Pancreas (tissue), 10 donors: ENCODE results near the gene AREG. TPM values are rescaled to one million over a fixed set of nuclear protein-coding genes. Genes with fewer than 3 reads are reported as not detected.

Experiments
- ATAC-seq, 4 donors: fragments of 200-7000 bp; cut with Tn5 transposase; one replicate each; pipeline versions ENCODE4 v1.8.0 to v1.9.1; 2020; ENCODE audit warnings: mild to moderate bottlenecking in 4 of 4, moderate library complexity in 4 of 4
- DNase-seq, 6 donors: peaks; one replicate each; pipeline ENCODE4 v3.0.0-alpha.2; 2020
- FAIRE-seq: peaks from 2 replicates; lab custom pipeline; 2012; peaks lifted over from hg19 to GRCh38; lab: Jason Lieb, UNC
- H3K27ac ChIP-seq, 4 donors: fragments of 200-600 bp; sonication (generic); 1 replicate in 3 of 4; 2 replicates in 1 of 4; pipeline versions ENCODE4 v1.5.0 to v1.8.0; 2020
- H3K27me3 ChIP-seq, 4 donors: fragments of 200-600 bp; one replicate each; pipeline ENCODE4 v1.8.0; 2021
- H3K36me3 ChIP-seq, 3 donors: fragments of 200-600 bp; sonication (generic) in 1 of 3; one replicate each; pipeline versions ENCODE4 v1.5.0 to v1.8.0; 2020 to 2021
- H3K4me1 ChIP-seq, 3 donors: fragments of 200-600 bp; one replicate each; pipeline ENCODE4 v1.8.0; 2021
- H3K4me3 ChIP-seq, 4 donors: fragments of 200-600 bp; sonication (generic) in 2 of 4; one replicate each; pipeline versions ENCODE4 v1.5.0 to v1.8.0; 2020 to 2021
- H3K9me3 ChIP-seq, 4 donors: fragments of 200-600 bp; one replicate each; pipeline ENCODE4 v1.8.0; 2021
- WGBS, 2 donors: extraction: QIAGEN DNeasy Blood & Tissue Kit; methylation state at CpG; one replicate each; pipeline ENCODE4 v1.1.7; 2013; 5-methylcytosine and 5-hydroxymethylcytosine counted together
- intact Hi-C, 3 donors: fragments of 100-400 bp; cut with DNase I; formaldehyde crosslinking; loops; one replicate each; pipeline versions ENCODE4 v1.11.1 to v1.14.2; 2022
- polyA plus RNA-seq, 2 donors: library from polyadenylated mRNA; stranded (reverse); fragments of 200-250 nt; gene quantifications; one replicate each; pipeline ENCODE4 v1.2.3, GENCODE V29; 2013
- total RNA-seq, 6 donors: library from RNA; stranded (reverse); fragmentation: NEBNext Ultra II Directional in 4 of 6; extraction: Animal tissue kit (Norgen Biotek cat#: 25700) in 4 of 6; gene quantifications; one replicate each; pipeline versions ENCODE4 v1.2.1 to v1.2.4, GENCODE V29; 2021 to 2023
- TF ChIP-seq, protein P1 (sequence below), 4 donors: fragments of 200-600 bp; sonication (generic) in 3 of 4; IDR thresholded peaks; one replicate each; pipeline versions ENCODE4 v1.5.0 to v1.8.0; 2021; ENCODE audit warnings: antibody characterized with exemption in 4 of 4
- donor health status: healthy with polysubstance abuse.
- donor health status: DM: no; HTN: no; CAD: no; lungs with moderate emphysema.
- donor health status: DM: no; HTN: no; CAD: no.
- donor health status: control.
- donor health status: control.
- donor health status: Bipolar disorder and iron deficiency.
- donor health status: DM: yes; HTN: yes; CAD: no.
- donor health status: DM: no; HTN: no; CAD: no.
- donor health status: DM: no; HTN: no; CAD: no.
- donor health status: DM: yes; HTN: yes; CAD: no.

AREG gene
- total and polyA plus RNA-seq, 8 donors, result 0.12 to 1.4 (median 0.52) TPM

DNA sequence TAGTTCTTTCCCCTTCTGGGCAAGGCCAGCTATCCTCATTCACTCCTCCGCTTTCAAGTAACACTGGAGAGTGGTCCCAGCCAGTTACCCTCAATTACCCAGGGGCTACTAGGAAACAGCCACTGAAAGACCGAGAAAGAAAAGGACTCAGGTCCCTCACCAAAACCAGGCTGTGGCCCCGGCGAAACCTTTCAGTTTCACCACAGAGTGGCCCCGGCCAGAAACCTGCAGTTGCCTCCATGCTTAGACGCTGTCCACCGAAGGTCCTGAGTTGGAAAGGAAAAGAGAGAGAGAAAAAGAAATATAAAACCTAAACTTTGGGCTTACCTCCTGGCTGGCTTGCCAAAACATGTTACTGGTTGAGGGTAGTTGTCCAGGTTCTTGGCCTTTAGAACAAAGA lies 5.0 kb upstream of the AREG start:
- H3K9me3 ChIP-seq, result no peaks in the 10 kb centered on the region
- TF ChIP-seq, protein P1, sequence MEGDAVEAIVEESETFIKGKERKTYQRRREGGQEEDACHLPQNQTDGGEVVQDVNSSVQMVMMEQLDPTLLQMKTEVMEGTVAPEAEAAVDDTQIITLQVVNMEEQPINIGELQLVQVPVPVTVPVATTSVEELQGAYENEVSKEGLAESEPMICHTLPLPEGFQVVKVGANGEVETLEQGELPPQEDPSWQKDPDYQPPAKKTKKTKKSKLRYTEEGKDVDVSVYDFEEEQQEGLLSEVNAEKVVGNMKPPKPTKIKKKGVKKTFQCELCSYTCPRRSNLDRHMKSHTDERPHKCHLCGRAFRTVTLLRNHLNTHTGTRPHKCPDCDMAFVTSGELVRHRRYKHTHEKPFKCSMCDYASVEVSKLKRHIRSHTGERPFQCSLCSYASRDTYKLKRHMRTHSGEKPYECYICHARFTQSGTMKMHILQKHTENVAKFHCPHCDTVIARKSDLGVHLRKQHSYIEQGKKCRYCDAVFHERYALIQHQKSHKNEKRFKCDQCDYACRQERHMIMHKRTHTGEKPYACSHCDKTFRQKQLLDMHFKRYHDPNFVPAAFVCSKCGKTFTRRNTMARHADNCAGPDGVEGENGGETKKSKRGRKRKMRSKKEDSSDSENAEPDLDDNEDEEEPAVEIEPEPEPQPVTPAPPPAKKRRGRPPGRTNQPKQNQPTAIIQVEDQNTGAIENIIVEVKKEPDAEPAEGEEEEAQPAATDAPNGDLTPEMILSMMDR (IDR thresholded peaks at IDR 0.05), result no peak
- WGBS, 2 donors, result 92 to 94% methylated on average over 7 of the region's 7 CpGs
- H3K4me1 ChIP-seq, result no peaks in the 10 kb centered on the region
- H3K4me3 ChIP-seq, result no peak overlapping the region
- FAIRE-seq, result no peak
- ATAC-seq, result no peak
- no peak for DNase-seq
- H3K27me3 ChIP-seq, result no peaks in the 10 kb centered on the region
- intact Hi-C loops, result no loop called here
- no peak overlapping the region for H3K27ac ChIP-seq
- no peaks in the 10 kb centered on the region for H3K36me3 ChIP-seq

DNA sequence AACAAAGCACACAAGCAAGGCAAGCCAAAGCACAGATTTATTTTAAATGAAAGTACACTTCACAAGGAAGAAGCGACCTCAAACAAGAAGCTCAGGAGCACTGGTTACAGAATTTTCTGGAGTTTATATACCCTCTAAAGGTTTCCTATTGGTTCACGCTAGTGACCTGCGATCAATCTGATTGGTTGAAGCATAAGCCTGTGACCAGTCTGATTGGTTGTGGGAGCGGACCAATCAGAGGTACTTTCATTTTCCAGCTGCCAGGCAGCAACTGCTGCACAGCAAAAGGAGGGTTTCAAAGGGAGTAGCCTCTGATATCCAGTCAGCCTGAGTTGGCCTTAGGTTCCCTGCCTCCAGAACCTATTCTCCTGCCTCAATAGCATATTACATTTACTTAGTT lies 4.6 kb upstream of the AREG start:
- Histone ChIP-seq H3K27me3 (no peaks in the 10 kb centered on the region), H3K27ac (no peak overlapping the region), H3K4me1 (no peaks in the 10 kb centered on the region), H3K9me3 (no peaks in the 10 kb centered on the region), H3K4me3 (no peak overlapping the region), H3K36me3 (no peaks in the 10 kb centered on the region)
- ATAC-seq, result no peak
- 89 to 90% methylated on average over 4 of the region's 4 CpGs for WGBS, 2 donors
- TF ChIP-seq, protein P1 (IDR thresholded peaks at IDR 0.05), result no peak
- FAIRE-seq, result no peak
- intact Hi-C loops, result no loop called here
- no peak for DNase-seq

DNA sequence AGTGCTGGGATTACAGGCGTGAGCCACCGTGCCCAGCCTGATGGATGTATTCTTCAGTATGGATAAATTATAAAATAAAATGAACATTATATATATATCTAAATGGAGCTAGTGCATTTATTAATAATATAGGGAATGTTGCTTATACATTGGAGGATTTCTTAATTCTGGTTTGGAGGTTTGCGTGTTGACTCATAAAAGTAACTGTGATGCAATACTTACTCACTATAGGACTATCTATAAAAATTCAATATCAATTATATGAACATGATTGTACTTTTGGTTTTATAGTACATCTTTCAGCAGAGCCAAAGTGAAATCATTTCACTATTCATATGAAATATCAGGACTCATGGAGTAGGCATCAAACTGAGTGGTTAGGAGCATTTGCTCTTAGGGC lies 3.2 kb upstream of the AREG start:
- H3K9me3 ChIP-seq, result no peaks in the 10 kb centered on the region
- ATAC-seq (no peak), FAIRE-seq (no peak), DNase-seq (no peak)
- H3K27me3 ChIP-seq, result no peaks in the 10 kb centered on the region
- intact Hi-C loops, result no loop called here
- TF ChIP-seq, protein P1 (IDR thresholded peaks at IDR 0.05), result no peak
- no peak overlapping the region for H3K27ac ChIP-seq
- WGBS, 2 donors, result 92 to 96% methylated on average over 3 of the region's 3 CpGs
- no peaks in the 10 kb centered on the region for H3K36me3 ChIP-seq
- H3K4me1 ChIP-seq, result peaks cover 0 to 3% (median 0%) of the 10 kb centered on the region in 3 donors
- no peak overlapping the region for H3K4me3 ChIP-seq

DNA sequence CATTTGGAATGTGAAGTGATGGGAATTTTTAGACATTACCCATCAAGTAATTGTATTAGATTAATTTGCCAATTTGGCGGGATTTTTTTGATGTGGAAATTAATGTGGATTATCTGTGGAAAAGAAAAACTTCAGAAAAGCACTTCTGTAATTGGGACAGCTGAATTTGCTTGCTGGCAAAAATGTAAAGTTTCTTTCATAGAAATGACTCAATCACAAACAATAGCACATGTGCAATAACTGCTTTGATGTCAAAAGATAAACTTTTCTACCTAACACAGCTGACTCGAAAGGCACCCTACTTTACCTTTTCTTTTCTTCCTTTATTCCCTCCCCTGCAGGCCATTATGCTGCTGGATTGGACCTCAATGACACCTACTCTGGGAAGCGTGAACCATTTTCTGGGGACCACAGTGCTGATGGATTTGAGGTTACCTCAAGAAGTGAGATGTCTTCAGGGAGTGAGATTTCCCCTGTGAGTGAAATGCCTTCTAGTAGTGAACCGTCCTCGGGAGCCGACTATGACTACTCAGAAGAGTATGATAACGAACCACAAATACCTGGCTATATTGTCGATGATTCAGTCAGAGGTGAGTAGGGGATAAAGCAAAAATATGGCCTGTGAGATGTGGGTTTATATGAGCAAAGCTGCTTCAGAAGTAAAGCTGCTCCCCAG lies 1.4 kb downstream of the AREG start:
- H3K36me3 ChIP-seq, result no peaks in the 10 kb centered on the region
- 88 to 91% methylated on average over 8 of the region's 8 CpGs for WGBS, 2 donors
- no peaks in the 10 kb centered on the region for H3K27me3 ChIP-seq
- ATAC-seq (no peak), FAIRE-seq (no peak), DNase-seq (no peak)
- TF ChIP-seq, protein P1 (IDR thresholded peaks at IDR 0.05), result no peak
- no peak overlapping the region for H3K4me3 ChIP-seq
- intact Hi-C loops, result no loop called here
- peaks cover 0 to 3% (median 0%) of the 10 kb centered on the region in 3 donors for H3K4me1 ChIP-seq
- H3K9me3 ChIP-seq, result no peaks in the 10 kb centered on the region
- H3K27ac ChIP-seq, result no peak overlapping the region

DNA sequence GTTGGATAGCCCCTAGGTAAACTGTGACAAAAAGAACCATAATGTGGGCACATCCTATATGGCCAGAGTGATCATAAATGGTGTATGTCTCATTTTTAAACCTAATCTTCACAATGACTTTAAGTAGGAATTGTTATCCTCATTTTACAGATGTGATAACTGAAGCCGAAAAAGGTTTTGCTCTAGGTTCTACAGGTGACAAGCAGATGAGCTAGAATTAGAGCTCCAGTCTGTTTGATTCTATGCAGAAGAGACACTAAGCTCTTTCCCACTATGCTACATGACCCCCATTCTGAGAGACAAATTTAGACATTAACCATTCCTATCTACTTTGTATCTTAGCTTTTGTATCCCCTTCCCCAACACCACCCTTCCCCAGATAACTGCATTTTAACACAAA lies 2.0 kb downstream of the AREG start:
- Histone ChIP-seq H3K27ac (no peak overlapping the region), H3K27me3 (no peaks in the 10 kb centered on the region), H3K36me3 (no peaks in the 10 kb centered on the region), H3K9me3 (no peaks in the 10 kb centered on the region), H3K4me3 (no peak overlapping the region), H3K4me1 (peaks cover 0 to 3% (median 0%) of the 10 kb centered on the region in 3 donors)
- intact Hi-C loops, result no loop called here
- TF ChIP-seq, protein P1 (IDR thresholded peaks at IDR 0.05), result no peak
- no peak for FAIRE-seq
- no peak for ATAC-seq
- WGBS, 2 donors, result 88 to 90% methylated on average over 1 of the region's 1 CpG
- no peak for DNase-seq
